Measurements from ENCODE around the gene ARHGEF40.

ARHGEF40 gene

DNA sequence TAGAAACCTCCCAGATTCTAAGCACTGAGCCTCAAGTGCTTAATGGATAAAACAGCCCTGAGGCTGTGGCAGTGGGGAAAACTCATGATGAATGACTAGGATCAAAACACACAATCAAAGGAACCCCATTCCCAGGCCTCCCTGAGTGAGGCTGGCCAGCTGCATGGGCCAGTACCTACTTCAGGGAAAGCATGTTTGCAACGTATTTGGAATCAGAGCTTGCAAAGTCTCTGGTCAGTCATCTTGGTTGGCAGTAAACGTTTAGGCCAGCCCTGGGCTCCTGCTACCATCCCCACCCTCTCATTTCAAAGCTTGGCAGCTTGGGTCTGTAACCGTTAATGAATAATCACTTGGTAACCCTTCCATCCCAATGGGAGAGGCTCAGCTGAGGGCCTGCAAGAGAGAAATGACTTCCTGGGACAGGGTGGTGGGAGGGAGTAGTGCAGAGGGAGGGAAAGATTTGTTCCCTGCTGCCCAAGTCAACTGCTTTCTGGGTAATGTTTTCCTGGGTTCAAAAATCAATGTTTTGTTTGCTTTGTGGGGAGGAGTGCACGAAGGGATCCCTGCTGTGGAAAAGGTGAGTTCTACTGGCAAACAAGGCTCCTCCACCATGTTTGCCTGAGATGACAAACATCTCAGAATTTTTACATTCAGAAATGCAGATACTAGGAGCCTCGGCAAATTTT is 14.5 kb upstream of the ARHGEF40 start:
- TF ChIP-seq FOXP2 (optimal IDR thresholded peaks at IDR 0.05; ENCODE audit: borderline replicate concordance, extremely low read depth, extremely low read length, insufficient read depth) (no peak), SIN3A (IDR thresholded peaks at IDR 0.05; ENCODE audit: borderline replicate concordance, insufficient read depth, low read length) (no peak), TAF1 (IDR thresholded peaks at IDR 0.05; ENCODE audit: borderline replicate concordance, insufficient read depth, low read length) (no peak), POLR2AphosphoS5 (IDR thresholded peaks at IDR 0.05; ENCODE audit: low read depth, low read length) (no peak)
- TF ChIP-seq, protein P1, sequence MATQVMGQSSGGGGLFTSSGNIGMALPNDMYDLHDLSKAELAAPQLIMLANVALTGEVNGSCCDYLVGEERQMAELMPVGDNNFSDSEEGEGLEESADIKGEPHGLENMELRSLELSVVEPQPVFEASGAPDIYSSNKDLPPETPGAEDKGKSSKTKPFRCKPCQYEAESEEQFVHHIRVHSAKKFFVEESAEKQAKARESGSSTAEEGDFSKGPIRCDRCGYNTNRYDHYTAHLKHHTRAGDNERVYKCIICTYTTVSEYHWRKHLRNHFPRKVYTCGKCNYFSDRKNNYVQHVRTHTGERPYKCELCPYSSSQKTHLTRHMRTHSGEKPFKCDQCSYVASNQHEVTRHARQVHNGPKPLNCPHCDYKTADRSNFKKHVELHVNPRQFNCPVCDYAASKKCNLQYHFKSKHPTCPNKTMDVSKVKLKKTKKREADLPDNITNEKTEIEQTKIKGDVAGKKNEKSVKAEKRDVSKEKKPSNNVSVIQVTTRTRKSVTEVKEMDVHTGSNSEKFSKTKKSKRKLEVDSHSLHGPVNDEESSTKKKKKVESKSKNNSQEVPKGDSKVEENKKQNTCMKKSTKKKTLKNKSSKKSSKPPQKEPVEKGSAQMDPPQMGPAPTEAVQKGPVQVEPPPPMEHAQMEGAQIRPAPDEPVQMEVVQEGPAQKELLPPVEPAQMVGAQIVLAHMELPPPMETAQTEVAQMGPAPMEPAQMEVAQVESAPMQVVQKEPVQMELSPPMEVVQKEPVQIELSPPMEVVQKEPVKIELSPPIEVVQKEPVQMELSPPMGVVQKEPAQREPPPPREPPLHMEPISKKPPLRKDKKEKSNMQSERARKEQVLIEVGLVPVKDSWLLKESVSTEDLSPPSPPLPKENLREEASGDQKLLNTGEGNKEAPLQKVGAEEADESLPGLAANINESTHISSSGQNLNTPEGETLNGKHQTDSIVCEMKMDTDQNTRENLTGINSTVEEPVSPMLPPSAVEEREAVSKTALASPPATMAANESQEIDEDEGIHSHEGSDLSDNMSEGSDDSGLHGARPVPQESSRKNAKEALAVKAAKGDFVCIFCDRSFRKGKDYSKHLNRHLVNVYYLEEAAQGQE (IDR thresholded peaks at IDR 0.05; ENCODE audit: insufficient read depth in 1 of 2, low read depth in 2 of 2, low read length in 2 of 2) = no peak

- TF ChIP-seq, protein P1 (IDR thresholded peaks at IDR 0.05; ENCODE audit: insufficient read depth in 1 of 2, low read depth in 2 of 2, low read length in 2 of 2) = no peak
- no peak for TF ChIP-seq POLR2AphosphoS5 (IDR thresholded peaks at IDR 0.05; ENCODE audit: low read depth, low read length)
- TF ChIP-seq SIN3A (IDR thresholded peaks at IDR 0.05; ENCODE audit: borderline replicate concordance, insufficient read depth, low read length) = no peak
- no peak for TF ChIP-seq TAF1 (IDR thresholded peaks at IDR 0.05; ENCODE audit: borderline replicate concordance, insufficient read depth, low read length)
- no peak for TF ChIP-seq FOXP2 (optimal IDR thresholded peaks at IDR 0.05; ENCODE audit: borderline replicate concordance, extremely low read depth, extremely low read length, insufficient read depth)
These were observed 13.5 kb upstream of the ARHGEF40 start for GRCh38 chr14:21056520-21057163.

DNA sequence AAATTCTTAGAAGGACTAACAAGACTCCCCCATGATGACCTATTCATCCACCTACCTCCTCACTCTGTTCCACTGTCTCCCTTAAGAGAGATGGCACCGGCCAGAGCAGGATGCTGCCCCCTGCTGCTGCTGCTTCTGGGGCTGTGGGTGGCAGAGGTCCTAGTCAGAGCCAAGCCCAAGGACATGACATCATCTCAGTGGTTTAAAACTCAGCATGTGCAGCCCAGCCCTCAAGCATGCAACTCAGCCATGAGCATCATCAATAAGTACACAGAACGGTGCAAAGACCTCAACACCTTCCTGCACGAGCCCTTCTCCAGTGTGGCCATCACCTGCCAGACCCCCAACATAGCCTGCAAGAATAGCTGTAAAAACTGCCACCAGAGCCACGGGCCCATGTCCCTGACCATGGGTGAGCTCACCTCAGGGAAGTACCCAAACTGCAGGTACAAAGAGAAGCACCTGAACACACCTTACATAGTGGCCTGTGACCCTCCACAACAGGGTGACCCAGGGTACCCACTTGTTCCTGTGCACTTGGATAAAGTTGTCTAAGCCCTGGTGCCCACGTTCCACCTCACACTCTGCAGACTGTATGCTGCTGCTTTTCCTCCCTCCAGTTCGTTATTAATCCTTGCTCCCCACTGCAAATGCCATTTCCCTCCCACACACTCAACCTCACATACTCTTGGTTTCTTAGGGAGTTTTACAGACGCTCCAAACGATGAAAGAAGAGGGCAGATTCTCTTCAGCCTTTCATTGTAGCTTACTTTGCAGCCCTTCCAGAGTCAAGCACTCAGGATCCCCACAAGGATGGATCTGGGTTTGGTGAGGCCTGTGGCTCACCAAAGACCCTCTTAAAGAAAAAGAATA is 12.1 kb upstream of the ARHGEF40 start, which contains the start of gene RNASE8:
Gene RNASE8, plus strand, starts transcription at position 20 of the 873 bp plus-strand sequence. Its CDS starts 71 bp downstream, at position 91.
- TF ChIP-seq TAF1 (IDR thresholded peaks at IDR 0.05; ENCODE audit: borderline replicate concordance, insufficient read depth, low read length) (no peak), SIN3A (IDR thresholded peaks at IDR 0.05; ENCODE audit: borderline replicate concordance, insufficient read depth, low read length) (no peak), POLR2AphosphoS5 (IDR thresholded peaks at IDR 0.05; ENCODE audit: low read depth, low read length) (no peak), FOXP2 (optimal IDR thresholded peaks at IDR 0.05; ENCODE audit: borderline replicate concordance, extremely low read depth, extremely low read length, insufficient read depth) (no peak)
- TF ChIP-seq, protein P1 (IDR thresholded peaks at IDR 0.05; ENCODE audit: insufficient read depth in 1 of 2, low read depth in 2 of 2, low read length in 2 of 2) = no peak

GRCh38 chr14:21058903-21059302 is 11.2 kb upstream of the ARHGEF40 start:
- no peak for TF ChIP-seq FOXP2 (optimal IDR thresholded peaks at IDR 0.05; ENCODE audit: borderline replicate concordance, extremely low read depth, extremely low read length, insufficient read depth)
- TF ChIP-seq TAF1 (IDR thresholded peaks at IDR 0.05; ENCODE audit: borderline replicate concordance, insufficient read depth, low read length) = no peak
- TF ChIP-seq, protein P1 (IDR thresholded peaks at IDR 0.05; ENCODE audit: insufficient read depth in 1 of 2, low read depth in 2 of 2, low read length in 2 of 2) = no peak
- no peak for TF ChIP-seq SIN3A (IDR thresholded peaks at IDR 0.05; ENCODE audit: borderline replicate concordance, insufficient read depth, low read length)
- no peak for TF ChIP-seq POLR2AphosphoS5 (IDR thresholded peaks at IDR 0.05; ENCODE audit: low read depth, low read length)
